DMS114 treated with DMSO at 0.1 percent for 48 hours (cell line): ENCODE measurements around the gene FOXRED1.

Source experiments
- DNase-seq: peaks from one replicate; lab custom pipeline; 2025; ENCODE audit not compliant: unreplicated experiment; lab: John Stamatoyannopoulos, UW

Gene FOXRED1

DNA sequence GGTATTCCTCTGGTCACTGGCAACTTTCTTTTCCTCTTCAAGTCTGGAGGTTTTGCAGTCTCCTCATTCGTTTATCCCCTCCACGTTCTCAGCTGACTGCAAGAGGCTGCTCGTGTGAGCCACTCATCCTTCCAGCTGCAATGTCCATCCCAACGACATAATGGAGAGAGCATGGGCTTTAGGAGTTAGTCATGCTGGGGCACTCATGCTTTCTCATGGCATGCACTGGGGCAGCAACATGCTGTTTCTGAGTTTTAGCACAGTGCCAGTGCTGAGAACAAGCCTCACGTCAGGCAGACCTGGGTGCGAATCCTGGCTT is 42.0 kb downstream of the FOXRED1 start:
- DNase-seq, result no peak

- no peak for DNase-seq
Observed at GRCh38 chr11:126311401-126312291, 42.7 kb downstream of the FOXRED1 start.

GRCh38 chr11:126312961-126313360 is 44.0 kb downstream of the FOXRED1 start:
- DNase-seq, result no peak

- DNase-seq, result no peak
Observed at GRCh38 chr11:126313826-126314225, 44.9 kb downstream of the FOXRED1 start.

DNA sequence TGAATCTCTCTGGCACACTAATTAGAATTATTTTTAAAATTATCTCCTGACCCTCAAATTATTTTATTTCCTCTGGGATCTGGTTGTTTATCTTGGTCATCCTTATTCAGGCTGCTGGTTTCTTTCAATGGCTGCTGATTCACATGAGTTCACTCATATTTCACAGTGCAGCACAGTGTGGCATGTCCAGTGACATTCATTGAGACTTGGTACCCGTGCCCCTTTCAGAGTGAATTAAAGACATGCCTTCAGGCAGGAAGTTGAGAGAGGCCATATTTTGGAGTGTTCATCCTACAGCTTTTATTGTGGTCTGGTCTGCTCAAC is 48.4 kb downstream of the FOXRED1 start:
- no peak for DNase-seq

DNA sequence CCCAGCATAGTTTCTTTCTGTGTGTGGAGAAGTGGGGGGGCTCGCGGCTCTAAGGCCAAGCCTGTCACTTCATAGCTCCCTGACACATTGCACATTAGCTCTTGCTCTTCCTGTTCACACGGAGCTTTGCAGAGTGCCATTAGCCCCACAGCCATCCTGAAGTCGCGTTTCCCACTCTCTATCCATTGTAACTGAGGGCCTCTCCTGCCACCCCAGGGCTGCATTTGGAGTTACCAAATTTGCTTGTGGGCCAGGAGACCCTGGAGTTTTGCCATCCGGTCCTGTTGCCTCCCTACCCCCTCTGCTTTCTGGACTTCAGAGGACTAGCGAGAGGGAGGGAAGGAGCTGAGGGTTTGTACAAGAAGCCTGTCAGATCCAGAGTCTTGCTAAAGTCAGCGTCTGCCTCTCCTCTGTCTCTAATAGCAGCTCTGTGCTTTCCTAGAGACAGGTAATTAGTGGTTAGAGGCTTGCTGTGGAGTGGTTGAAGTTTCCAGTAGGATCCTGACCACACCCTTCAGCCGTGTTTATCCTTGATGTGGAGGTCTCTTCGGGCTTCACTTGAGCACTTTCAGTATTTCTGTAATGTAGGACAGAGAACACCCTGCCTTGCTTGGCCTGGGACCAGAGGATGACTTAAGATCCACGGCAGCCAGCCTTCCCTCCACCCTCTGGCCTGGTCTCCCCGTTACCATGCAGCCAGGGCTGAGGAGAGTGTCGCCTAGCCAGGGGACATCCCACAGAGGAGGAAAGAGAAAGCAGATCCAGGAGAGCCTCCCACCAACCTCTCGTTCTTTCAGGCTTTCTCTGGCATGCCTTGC is 49.0 kb downstream of the FOXRED1 start:
- DNase-seq, result no peak

DNA sequence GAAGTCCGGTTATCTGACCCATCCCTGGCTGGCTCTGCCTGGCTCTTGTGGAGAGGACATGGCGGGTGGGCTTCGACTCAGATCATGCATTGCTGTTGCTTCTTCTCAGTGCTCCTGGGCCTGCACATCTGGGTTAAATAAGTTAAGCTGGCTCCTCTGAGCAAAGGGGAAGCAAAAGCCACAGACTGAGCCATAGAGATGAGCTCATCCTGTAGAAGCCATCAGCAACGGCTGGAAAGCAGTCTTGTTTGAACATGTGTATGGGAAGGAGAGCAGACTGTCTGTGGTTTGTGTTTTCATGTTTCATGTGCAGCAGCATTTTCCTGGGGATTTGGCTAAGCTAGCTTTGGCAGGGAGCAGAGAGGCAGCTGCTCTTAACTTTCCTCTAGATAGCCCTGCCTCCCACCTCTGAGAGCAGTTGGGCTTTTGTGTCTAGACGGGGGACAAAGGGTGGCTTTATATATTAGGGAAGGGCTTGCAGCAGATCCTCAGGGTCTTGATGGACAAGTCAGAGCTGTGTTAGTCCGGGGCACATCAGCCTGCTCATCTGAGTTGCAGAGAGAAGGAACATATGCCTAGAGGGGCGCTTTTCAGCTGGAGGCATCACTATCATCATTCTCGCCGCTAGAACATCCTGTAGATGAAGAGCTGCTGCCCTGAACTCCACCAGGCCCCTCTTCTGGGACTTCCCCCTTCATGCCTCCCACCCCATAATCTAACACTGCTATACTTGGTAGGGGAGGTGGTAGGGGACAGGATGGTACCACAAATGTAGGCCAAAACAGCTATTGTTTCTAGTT is 49.8 kb downstream of the FOXRED1 start:
- no peak for DNase-seq

- no peak for DNase-seq
Observed at GRCh38 chr11:126319374-126319740, 50.4 kb downstream of the FOXRED1 start.

- DNase-seq, result no peak
Observed at GRCh38 chr11:126322996-126323395, 54.0 kb downstream of the FOXRED1 start.

DNA sequence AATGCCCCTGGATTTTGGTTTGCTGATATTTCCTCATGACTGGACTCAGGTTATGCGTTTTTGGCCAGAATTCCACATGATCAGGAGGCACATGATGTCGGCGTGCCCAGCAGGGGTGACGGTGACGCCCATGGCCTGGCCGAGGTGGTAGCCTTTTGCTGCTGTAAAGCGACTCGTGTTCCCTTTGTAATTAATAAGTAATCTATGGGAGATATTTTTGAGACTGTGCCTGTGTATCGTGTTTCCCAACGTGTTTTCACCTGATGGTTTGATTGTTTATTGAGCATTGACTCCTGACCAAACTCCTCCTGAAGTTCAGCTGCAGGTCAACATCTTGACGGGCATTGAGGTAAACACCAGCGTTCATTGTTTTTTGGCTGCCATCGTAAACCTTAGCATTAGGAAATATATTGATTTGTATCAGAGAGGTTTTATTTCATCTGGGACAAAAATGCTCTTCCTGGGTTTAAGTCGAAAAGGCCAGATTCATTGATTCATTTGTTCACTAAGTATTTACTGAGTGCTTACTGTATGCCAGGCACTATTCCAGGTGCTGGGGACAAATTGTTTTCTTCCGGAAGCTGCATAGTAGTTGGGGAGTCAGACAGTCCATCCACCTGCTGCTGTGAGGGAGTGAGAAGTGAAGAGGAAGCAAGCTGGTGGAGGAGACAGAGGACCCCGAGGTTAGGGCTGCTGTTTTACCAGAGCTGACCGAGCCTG is 58.5 kb downstream of the FOXRED1 start:
- no peak for DNase-seq
